CD4-positive, CD25-positive, alpha-beta regulatory T cell (primary cell): Measurements from ENCODE around the gene HOXA10. TPM values are rescaled to one million over a fixed set of nuclear protein-coding genes. Genes with fewer than 3 reads are reported as not detected.

Experiments
- ATAC-seq, 2 donors: fragments of 150-1000 bp; cut with Tn5 transposase; one replicate each; pipeline ENCODE4 v1.10.0; 2021; ENCODE audit warnings: low read depth in 2 of 2, moderate number of reproducible peaks in 2 of 2, moderate library complexity in 1 of 2
- DNase-seq, 3 donors: peaks; one replicate each; pipeline versions ENCODE4 v3.0.0 to v3.0.0-alpha.2; 2012 to 2022; ENCODE audit warnings: mixed read lengths in 1 of 3
- H3K27ac ChIP-seq: one replicate; pipeline ENCODE4 v1.7.0; 2013; ENCODE audit warnings: mild to moderate bottlenecking, low read length; ENCODE audit not compliant: insufficient read depth, poor library complexity, severe bottlenecking
- H3K27me3 ChIP-seq: one replicate; pipeline ENCODE4 v1.7.0; 2013; ENCODE audit warnings: low read length; ENCODE audit not compliant: control insufficient read depth, insufficient read depth
- H3K36me3 ChIP-seq: one replicate; pipeline ENCODE4 v1.7.0; 2013; ENCODE audit warnings: mild to moderate bottlenecking, low read length, moderate library complexity; ENCODE audit not compliant: control insufficient read depth, insufficient read depth
- H3K4me1 ChIP-seq: 2 replicates; pipeline ENCODE4 v1.7.0; 2013; ENCODE audit warnings: mild to moderate bottlenecking, low read length; ENCODE audit not compliant: insufficient read depth, control insufficient read depth, poor library complexity, severe bottlenecking
- H3K4me3 ChIP-seq: one replicate; pipeline ENCODE4 v1.7.0; 2013; ENCODE audit warnings: low read depth, mild to moderate bottlenecking, low read length, moderate library complexity
- H3K9me3 ChIP-seq, 2 experiments: 1 replicate in 1 of 2; 2 replicates in 1 of 2; pipeline ENCODE4 v1.7.0; 2013; ENCODE audit warnings: low read length in 2 of 2, mild to moderate bottlenecking in 1 of 2, moderate library complexity in 1 of 2; ENCODE audit not compliant: control insufficient read depth in 2 of 2
- H3K27ac Mint-ChIP-seq, 3 donors: one replicate each; pipeline ENCODE4 v1.8.0; 2020 to 2022; ENCODE audit warnings: mild to moderate bottlenecking in 3 of 3, mixed read lengths in 3 of 3, moderate library complexity in 2 of 3
- H3K27me3 Mint-ChIP-seq: one replicate; pipeline ENCODE4 v1.8.0; 2022; ENCODE audit warnings: mild to moderate bottlenecking, mixed read lengths
- H3K36me3 Mint-ChIP-seq: one replicate; pipeline ENCODE4 v1.8.0; 2020; ENCODE audit warnings: mixed read lengths
- H3K4me1 Mint-ChIP-seq, 4 donors: one replicate each; pipeline ENCODE4 v1.8.0; 2020 to 2022; ENCODE audit warnings: mixed read lengths in 4 of 4, mild to moderate bottlenecking in 1 of 4
- H3K4me3 Mint-ChIP-seq, 4 donors: one replicate each; pipeline ENCODE4 v1.8.0; 2020 to 2022; ENCODE audit warnings: mild to moderate bottlenecking in 4 of 4, mixed read lengths in 4 of 4, moderate library complexity in 3 of 4
- H3K9me3 Mint-ChIP-seq, 7 donors: one replicate each; pipeline ENCODE4 v1.8.0; 2020 to 2022; ENCODE audit warnings: mixed read lengths in 7 of 7, mild to moderate bottlenecking in 3 of 7, moderate library complexity in 2 of 7
- polyA plus RNA-seq, 4 donors: library from polyadenylated mRNA; unstranded; fragments of 300-500 nt; fragmentation: Illumina TruSeq; gene quantifications; one replicate each; pipeline ENCODE4 v1.2.3, GENCODE V29; 2021
- total RNA-seq: library from RNA; stranded (reverse); gene quantifications from one replicate; pipeline ENCODE4 v1.2.3, GENCODE V29; 2022

HOXA10 gene
- total and polyA plus RNA-seq, 5 donors from 2014 or later = 0.35 TPM; not detected in 4

DNA sequence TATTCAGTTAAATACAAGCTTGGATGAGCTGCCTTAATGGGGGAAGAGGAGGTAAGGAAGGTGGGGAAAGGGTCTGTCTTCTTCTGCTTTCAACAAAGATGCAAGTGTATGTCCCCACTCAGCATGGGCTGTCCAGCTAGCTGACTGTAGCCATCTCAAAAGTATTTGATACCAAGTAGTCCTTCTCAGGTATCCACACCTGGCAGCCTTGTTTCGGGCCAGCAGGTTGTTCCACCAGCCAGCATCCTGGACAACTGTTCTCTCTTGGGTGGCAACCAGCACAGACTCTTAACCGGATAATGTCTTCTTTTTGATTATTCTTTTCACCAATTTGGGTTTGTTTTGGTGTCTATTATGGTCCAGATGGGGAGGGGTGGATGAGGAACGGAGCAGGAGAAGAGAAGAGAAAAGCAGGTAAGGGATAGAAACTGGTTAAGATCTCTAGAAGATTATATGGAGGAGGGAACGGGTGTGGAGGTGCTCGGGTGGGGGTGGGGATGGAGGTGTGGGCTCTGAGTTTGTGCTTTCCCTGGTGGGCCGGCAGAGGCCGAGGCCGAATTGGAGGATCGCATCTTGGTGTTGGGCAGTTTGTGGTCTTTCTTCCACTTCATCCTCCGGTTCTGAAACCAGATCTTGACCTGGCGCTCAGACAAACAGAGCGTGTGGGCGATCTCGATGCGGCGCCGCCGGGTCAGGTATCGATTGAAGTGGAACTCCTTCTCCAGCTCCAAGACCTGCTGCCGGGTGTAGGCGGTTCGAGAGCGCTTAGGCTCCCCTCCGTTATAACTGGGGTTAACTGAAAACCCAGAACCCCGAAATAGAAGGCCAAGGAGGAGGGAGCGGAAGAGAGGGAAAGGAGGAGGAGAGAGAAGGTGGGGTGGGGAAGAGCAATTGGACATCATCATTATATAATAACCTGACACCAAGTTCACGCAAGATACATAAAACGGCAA, 45.1 kb downstream of the HOXA10 start:
- Histone ChIP-seq H3K36me3 (no peaks in the 10 kb centered on the region), H3K4me1 (peaks cover 3% of the 10 kb centered on the region), H3K27ac (no peak overlapping the region), H3K27me3 (peaks cover 24% of the 10 kb centered on the region), H3K9me3 (no peaks in the 10 kb centered on the region), H3K4me3 (no peak overlapping the region)
- DNase-seq = no peak
- peaks cover 63% of the 10 kb centered on the region for H3K27me3 Mint-ChIP-seq
- H3K27ac Mint-ChIP-seq = peak overlapping the region in 1 of 3 donors; percentile 80
- ATAC-seq = no peak
- no peaks in the 10 kb centered on the region for H3K36me3 Mint-ChIP-seq
- H3K9me3 Mint-ChIP-seq = peaks cover 0 to 4% (median 0%) of the 10 kb centered on the region in 7 donors
- H3K4me1 Mint-ChIP-seq = peaks cover 0 to 7% (median 0%) of the 10 kb centered on the region in 4 donors
- peak overlapping the region; percentile 23 to 77 (median 62) for H3K4me3 Mint-ChIP-seq

DNA sequence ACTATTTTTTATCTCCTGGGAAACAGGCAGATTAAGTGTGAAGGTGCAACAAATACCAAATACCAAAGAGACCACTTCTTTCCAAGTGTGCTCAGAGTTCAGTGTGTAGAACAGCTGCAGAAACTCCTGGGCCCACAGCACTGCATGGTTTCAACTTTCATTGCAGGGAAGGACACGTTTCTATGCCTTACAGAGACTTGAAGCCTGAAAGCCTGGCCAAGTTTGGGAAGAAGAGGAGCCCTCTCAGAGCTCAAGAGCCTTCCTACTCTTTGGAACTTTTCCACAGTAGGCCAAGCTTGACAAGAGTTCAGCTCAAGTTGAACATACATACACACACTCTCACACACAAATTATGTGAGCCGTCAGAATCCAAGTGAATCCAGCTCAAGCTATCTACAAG, 46.1 kb downstream of the HOXA10 start:
- no peaks in the 10 kb centered on the region for H3K36me3 Mint-ChIP-seq
- peaks cover 24% of the 10 kb centered on the region for H3K27me3 ChIP-seq
- no peak for DNase-seq
- peaks cover 0 to 7% (median 0%) of the 10 kb centered on the region in 4 donors for H3K4me1 Mint-ChIP-seq
- no peak for ATAC-seq
- H3K9me3 ChIP-seq = no peaks in the 10 kb centered on the region
- H3K4me1 ChIP-seq = peaks cover 3% of the 10 kb centered on the region
- no peak overlapping the region for H3K27ac Mint-ChIP-seq
- H3K36me3 ChIP-seq = no peaks in the 10 kb centered on the region
- peak overlapping the region in 1 of 4 donors; percentile 11 for H3K4me3 Mint-ChIP-seq
- H3K4me3 ChIP-seq = no peak overlapping the region
- H3K27ac ChIP-seq = no peak overlapping the region
- H3K9me3 Mint-ChIP-seq = peaks cover 0 to 4% (median 0%) of the 10 kb centered on the region in 7 donors
- H3K27me3 Mint-ChIP-seq = peaks cover 54% of the 10 kb centered on the region

DNA sequence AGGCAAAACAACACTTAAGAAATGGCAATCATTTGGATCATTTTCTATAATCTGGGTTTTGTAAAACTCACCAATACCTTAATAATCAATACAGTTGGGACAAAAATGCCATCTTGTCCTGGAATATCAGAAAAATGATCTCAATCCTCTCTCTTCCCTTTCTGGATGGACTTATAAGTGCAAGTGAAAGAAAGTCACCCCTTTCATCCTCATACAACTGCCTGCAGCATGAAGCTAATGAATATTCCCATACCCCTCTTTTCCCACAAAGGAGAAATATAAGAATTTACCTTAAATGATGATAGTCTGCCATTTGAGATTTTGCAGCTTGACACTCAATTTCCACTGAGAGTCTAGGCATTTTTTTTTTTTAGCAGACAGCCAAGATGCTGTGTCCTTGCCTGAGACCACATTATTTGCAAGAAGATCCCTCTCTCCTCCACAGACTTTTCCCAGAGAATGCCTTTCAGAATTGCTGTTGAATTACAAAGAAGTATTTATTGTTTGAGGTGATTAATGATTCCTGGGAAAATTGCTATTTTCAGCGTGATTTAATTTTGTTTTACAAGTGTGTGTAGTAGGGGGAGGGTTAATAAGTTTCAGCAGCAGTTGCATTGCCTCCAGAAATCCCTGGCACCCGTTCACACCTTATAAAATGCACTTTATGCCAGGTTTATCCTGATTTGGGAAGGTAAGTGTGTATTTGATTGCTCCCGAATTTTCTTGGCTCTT, 47.4 kb downstream of the HOXA10 start:
- DNase-seq (no peak), ATAC-seq (no peak)
- Histone ChIP-seq H3K4me3 (no peak overlapping the region), H3K27ac (no peak overlapping the region), H3K36me3 (no peaks in the 10 kb centered on the region), H3K4me1 (peaks cover 3% of the 10 kb centered on the region), H3K9me3 (no peaks in the 10 kb centered on the region), H3K27me3 (peaks cover 17% of the 10 kb centered on the region)
- Mint-ChIP-seq H3K4me1 (peaks cover 0 to 7% (median 0%) of the 10 kb centered on the region in 4 donors), H3K9me3 (peaks cover 0 to 2% (median 0%) of the 10 kb centered on the region in 7 donors), H3K36me3 (no peaks in the 10 kb centered on the region), H3K27me3 (peaks cover 47% of the 10 kb centered on the region), H3K27ac (no peak overlapping the region), H3K4me3 (no peak overlapping the region)

DNA sequence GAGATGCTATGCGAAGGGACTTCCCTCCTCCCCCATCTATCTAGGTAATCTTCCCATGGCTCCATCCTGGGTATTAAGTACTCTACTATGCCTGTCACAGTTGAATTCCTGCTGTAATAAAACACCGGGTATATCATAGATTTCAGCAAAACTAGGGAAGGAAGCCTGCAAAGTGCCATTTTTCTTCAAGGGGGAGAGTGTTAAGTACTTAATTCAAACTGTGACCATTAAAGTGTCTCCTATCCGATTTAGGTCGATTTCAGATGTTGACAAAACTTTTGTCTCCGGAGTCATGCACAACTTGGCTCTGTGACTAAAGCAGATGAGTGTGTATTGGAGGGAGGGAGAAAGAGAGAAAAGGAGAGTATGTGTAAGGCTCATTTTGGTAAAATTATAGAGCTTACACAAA, 48.1 kb downstream of the HOXA10 start:
- H3K4me3 ChIP-seq = no peak overlapping the region
- ATAC-seq (no peak), DNase-seq (no peak)
- Mint-ChIP-seq H3K4me3 (no peak overlapping the region), H3K4me1 (peaks cover 0 to 2% (median 0%) of the 10 kb centered on the region in 4 donors), H3K27me3 (peaks cover 43% of the 10 kb centered on the region), H3K9me3 (peaks cover 0 to 2% (median 0%) of the 10 kb centered on the region in 7 donors), H3K36me3 (no peaks in the 10 kb centered on the region), H3K27ac (no peak overlapping the region)
- no peaks in the 10 kb centered on the region for H3K36me3 ChIP-seq
- no peaks in the 10 kb centered on the region for H3K9me3 ChIP-seq
- peaks cover 15% of the 10 kb centered on the region for H3K27me3 ChIP-seq
- H3K4me1 ChIP-seq = peaks cover 3% of the 10 kb centered on the region
- no peak overlapping the region for H3K27ac ChIP-seq

DNA sequence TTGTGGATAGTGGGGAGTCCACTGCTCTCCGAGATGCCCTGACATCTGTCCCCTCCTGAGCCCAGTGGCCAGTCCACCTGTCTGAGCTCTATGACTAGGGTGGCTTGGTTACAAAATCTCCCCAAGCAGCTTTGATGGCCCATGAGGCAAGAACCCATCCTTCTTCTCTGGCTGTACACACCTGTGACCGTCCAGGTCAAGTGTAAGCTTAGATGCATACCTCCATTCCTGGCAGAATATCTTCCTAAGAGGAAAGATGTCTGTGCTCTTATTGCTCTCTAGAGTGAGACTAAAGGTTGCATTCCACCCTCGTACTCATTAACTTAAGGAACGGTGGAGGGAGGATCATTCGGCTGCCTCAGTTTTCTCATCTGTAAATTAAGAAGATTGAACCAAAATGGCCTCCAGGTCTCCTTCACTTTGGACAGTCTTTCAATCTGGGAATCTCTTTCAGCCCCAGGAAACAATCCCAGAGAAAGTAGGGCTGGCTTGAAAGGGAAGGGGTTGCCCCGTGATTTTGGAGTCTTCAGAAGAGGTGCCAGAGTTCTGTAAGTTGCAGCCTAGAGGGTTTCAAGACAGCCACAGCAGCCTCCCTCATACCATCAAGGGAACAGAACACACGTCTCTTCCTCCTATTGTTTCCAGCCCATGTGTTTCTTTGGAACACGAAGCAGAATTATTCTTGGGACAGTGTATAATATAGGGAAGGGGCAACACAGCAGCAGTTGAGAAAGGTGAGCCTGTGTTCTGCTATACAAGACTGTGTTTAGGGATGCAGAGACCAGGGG, 49.0 kb downstream of the HOXA10 start:
- DNase-seq = no peak
- no peaks in the 10 kb centered on the region for H3K36me3 ChIP-seq
- peaks cover 15% of the 10 kb centered on the region for H3K27me3 ChIP-seq
- no peak overlapping the region for H3K27ac ChIP-seq
- Mint-ChIP-seq H3K27ac (no peak overlapping the region), H3K4me3 (no peak overlapping the region), H3K36me3 (no peaks in the 10 kb centered on the region), H3K4me1 (peaks cover 0 to 2% (median 0%) of the 10 kb centered on the region in 4 donors), H3K27me3 (peaks cover 42% of the 10 kb centered on the region), H3K9me3 (peaks cover 0 to 2% (median 0%) of the 10 kb centered on the region in 7 donors)
- no peaks in the 10 kb centered on the region for H3K4me1 ChIP-seq
- H3K9me3 ChIP-seq = no peaks in the 10 kb centered on the region
- no peak overlapping the region for H3K4me3 ChIP-seq
- ATAC-seq = no peak

DNA sequence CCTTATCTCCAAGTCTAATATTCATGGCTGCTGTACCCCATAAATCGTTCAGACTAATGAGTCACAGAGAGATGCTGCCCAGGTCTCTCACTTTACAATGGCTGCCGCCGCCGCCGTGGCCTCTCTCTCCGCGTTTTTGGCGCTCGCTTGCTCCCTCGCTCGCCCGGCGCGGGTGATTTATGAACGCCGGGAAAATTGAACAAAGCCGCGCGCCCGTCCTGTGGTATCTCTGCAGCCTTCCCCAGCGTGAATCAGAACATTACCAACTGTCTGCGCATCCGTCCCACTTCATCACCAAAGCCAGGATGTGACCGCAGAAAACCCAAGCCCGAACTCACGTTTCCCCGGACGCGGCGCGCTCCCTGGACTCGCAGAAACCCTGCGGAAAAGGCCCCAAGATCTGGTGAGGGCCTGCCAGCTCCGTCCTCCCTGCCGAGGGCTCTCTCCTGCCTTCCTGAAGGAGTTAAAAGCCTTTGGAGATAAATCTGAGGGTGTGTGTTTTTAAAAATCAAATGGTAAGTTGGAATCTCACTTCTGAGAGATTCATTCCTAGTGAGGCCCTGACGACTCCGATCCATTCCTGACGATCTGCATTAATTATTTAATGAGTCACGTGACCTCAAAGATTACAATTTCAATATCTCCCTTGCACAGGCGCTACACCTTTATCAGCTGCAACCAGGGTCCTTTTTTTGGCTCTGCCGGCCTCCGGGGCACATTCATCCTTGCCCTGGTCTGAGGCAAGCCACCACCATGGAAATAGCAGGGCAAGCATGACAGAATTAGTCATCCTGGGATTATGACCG, 49.8 kb downstream of the HOXA10 start:
- Histone ChIP-seq H3K9me3 (no peaks in the 10 kb centered on the region), H3K27ac (no peak overlapping the region), H3K4me1 (no peaks in the 10 kb centered on the region), H3K4me3 (no peak overlapping the region), H3K36me3 (no peaks in the 10 kb centered on the region), H3K27me3 (peaks cover 15% of the 10 kb centered on the region)
- Mint-ChIP-seq H3K27ac (no peak overlapping the region), H3K36me3 (no peaks in the 10 kb centered on the region), H3K27me3 (peaks cover 40% of the 10 kb centered on the region), H3K4me1 (peaks cover 0 to 2% (median 0%) of the 10 kb centered on the region in 4 donors), H3K4me3 (peak overlapping the region in 1 of 4 donors; percentile 29), H3K9me3 (peaks cover 0 to 2% (median 0%) of the 10 kb centered on the region in 7 donors)
- no peak for DNase-seq
- no peak for ATAC-seq
